Parathyroid adenoma (tissue), 2 donors: Measurements from ENCODE around the gene KANSL1.

Source experiments
- H2AFZ ChIP-seq: fragments of 300-600 bp; sonication (generic); one replicate; pipeline ENCODE4 v1.7.0; 2017; ENCODE audit warnings: antibody characterized with exemption, mild to moderate bottlenecking
- H3K27ac ChIP-seq: fragments of 300-600 bp; sonication (generic); one replicate; pipeline ENCODE4 v1.7.0; 2017
- H3K27me3 ChIP-seq: fragments of 300-600 bp; sonication (generic); one replicate; pipeline ENCODE4 v1.7.0; 2017; ENCODE audit warnings: low read length; ENCODE audit not compliant: control insufficient read depth, insufficient read depth
- H3K36me3 ChIP-seq: fragments of 300-600 bp; sonication (generic); one replicate; pipeline ENCODE4 v1.7.0; 2017; ENCODE audit warnings: low read length; ENCODE audit not compliant: control insufficient read depth, insufficient read depth
- H3K4me1 ChIP-seq: fragments of 300-600 bp; sonication (generic); one replicate; pipeline ENCODE4 v1.7.0; 2017; ENCODE audit warnings: control low read depth
- H3K4me2 ChIP-seq: fragments of 300-600 bp; sonication (generic); one replicate; pipeline ENCODE4 v1.7.0; 2017; ENCODE audit warnings: low read length
- H3K4me3 ChIP-seq: fragments of 300-600 bp; sonication (generic); one replicate; pipeline ENCODE4 v1.7.0; 2017; ENCODE audit warnings: low read depth, low read length
- H3K79me2 ChIP-seq: fragments of 300-600 bp; sonication (generic); one replicate; pipeline ENCODE4 v1.7.0; 2017; ENCODE audit warnings: control low read depth
- H3K9ac ChIP-seq: fragments of 300-600 bp; sonication (generic); one replicate; pipeline ENCODE4 v1.7.0; 2017; ENCODE audit warnings: mild to moderate bottlenecking
- H3K9me3 ChIP-seq: fragments of 300-600 bp; sonication (generic); one replicate; pipeline ENCODE4 v1.7.0; 2017; ENCODE audit warnings: low read length; ENCODE audit not compliant: control insufficient read depth
- TF ChIP-seq, protein P1 (sequence below): fragments of 300-600 bp; sonication (generic); IDR thresholded peaks from one replicate; pipeline ENCODE4 v1.7.0; 2017; ENCODE audit warnings: antibody characterized with exemption, mild to moderate bottlenecking
- donor health status: primary hyperparathyroidism.

Gene KANSL1

GRCh38 chr17:45996282-45996937, 196.8 kb downstream of the KANSL1 start:
- no peak overlapping the region for H3K4me3 ChIP-seq
- H3K9me3 ChIP-seq, result no peaks in the 10 kb centered on the region
- H3K27ac ChIP-seq, result no peak overlapping the region
- H3K79me2 ChIP-seq, result no peaks in the 10 kb centered on the region
- H3K36me3 ChIP-seq, result no peaks in the 10 kb centered on the region
- H2AFZ ChIP-seq, result no peak overlapping the region
- TF ChIP-seq, protein P1, sequence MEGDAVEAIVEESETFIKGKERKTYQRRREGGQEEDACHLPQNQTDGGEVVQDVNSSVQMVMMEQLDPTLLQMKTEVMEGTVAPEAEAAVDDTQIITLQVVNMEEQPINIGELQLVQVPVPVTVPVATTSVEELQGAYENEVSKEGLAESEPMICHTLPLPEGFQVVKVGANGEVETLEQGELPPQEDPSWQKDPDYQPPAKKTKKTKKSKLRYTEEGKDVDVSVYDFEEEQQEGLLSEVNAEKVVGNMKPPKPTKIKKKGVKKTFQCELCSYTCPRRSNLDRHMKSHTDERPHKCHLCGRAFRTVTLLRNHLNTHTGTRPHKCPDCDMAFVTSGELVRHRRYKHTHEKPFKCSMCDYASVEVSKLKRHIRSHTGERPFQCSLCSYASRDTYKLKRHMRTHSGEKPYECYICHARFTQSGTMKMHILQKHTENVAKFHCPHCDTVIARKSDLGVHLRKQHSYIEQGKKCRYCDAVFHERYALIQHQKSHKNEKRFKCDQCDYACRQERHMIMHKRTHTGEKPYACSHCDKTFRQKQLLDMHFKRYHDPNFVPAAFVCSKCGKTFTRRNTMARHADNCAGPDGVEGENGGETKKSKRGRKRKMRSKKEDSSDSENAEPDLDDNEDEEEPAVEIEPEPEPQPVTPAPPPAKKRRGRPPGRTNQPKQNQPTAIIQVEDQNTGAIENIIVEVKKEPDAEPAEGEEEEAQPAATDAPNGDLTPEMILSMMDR, result no peak
- no peaks in the 10 kb centered on the region for H3K27me3 ChIP-seq
- H3K4me2 ChIP-seq, result no peak overlapping the region
- no peak overlapping the region for H3K9ac ChIP-seq
- no peaks in the 10 kb centered on the region for H3K4me1 ChIP-seq

DNA sequence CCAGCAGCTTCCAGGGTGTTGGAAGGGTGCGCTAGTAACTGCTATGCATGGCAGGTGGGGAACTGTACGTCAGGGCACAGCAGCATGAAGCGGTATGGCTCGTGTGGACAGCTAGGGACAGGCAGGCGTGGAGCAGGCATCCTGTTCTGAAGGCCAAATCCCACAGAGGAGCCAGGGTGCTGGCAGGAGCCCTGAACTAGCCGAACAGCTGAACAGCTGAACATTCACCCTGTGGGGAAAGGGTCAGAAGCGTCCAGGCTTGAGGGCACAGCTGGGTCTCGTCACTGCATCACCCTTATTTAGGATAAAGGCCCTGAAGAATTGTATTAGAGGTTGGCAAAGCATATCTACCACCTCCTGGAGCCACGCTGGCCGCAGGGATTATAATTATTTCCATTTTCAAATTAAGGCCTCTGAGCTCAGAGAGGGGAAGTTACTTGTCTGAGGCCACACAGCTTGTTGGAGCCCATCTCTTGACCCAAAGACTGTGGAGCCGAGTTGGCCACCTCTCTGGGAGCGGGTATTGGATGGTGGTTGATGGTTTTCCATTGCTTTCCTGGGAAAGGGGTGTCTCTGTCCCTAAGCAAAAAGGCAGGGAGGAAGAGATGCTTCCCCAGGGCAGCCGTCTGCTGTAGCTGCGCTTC, 197.5 kb downstream of the KANSL1 start:
- Histone ChIP-seq H3K27me3 (no peaks in the 10 kb centered on the region), H3K79me2 (no peaks in the 10 kb centered on the region), H3K27ac (no peak overlapping the region), H3K4me3 (no peak overlapping the region), H3K9me3 (no peaks in the 10 kb centered on the region), H3K9ac (no peak overlapping the region), H2AFZ (no peak overlapping the region), H3K4me1 (no peaks in the 10 kb centered on the region), H3K36me3 (no peaks in the 10 kb centered on the region), H3K4me2 (no peak overlapping the region)
- TF ChIP-seq, protein P1, result no peak

DNA sequence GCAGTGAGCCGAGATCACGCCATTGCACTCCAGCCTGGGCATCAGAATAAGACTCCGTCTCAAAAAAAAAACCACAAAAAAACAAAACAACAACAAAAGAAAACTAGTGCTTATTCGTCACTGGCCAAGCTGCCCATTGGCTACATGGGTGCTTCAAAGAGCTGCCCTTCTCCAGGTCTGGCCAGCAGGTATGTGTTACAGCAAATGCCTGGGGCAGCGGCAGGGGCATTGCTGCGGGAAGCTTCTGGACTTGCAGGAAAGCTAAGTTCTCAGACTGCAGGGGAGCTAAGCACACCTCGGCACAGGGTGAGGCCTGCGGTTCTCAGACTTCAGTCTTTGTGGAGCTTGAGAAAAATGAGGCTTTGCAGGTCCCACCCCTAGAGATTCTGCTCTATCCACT, 198.2 kb downstream of the KANSL1 start:
- TF ChIP-seq, protein P1, result no peak
- Histone ChIP-seq H3K79me2 (no peaks in the 10 kb centered on the region), H3K36me3 (no peaks in the 10 kb centered on the region), H3K9me3 (no peaks in the 10 kb centered on the region), H3K4me3 (no peak overlapping the region), H2AFZ (no peak overlapping the region), H3K27me3 (no peaks in the 10 kb centered on the region), H3K4me1 (no peaks in the 10 kb centered on the region), H3K27ac (no peak overlapping the region), H3K4me2 (no peak overlapping the region), H3K9ac (no peak overlapping the region)

DNA sequence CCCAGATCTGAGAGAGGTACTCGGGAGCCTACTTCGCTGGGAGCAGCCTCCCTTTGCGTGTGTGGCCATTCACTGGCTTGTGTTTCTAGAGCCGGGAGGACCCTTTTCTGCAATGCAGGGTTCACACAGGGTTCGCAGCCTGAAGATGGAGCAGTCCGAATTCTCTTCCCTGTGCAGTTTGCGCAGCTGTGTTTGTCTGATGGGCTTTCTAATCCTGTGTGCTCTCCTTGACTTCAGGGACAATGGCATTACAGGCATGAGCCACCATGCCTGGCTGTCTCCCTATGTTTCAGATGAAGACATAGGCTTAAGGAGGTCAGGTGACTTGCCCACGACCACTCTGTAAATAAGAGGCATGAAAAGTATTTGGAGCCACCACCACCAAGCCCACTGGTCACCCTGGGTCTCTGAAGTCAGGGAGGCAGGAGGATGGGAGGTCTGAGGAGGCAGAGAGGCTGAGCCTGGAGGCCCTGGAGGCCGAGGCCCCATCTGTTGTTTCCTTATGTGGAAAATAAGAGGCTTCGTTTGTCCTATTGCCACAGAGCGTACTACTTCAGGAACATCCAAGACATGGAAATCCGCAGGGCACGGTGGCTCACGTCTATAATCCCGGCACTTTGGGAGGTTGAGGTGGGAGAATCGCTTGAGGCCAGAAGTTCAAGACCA, 199.1 kb downstream of the KANSL1 start:
- no peaks in the 10 kb centered on the region for H3K4me1 ChIP-seq
- no peak overlapping the region for H2AFZ ChIP-seq
- no peak overlapping the region for H3K27ac ChIP-seq
- no peaks in the 10 kb centered on the region for H3K9me3 ChIP-seq
- no peak overlapping the region for H3K4me3 ChIP-seq
- H3K79me2 ChIP-seq, result no peaks in the 10 kb centered on the region
- no peak overlapping the region for H3K4me2 ChIP-seq
- no peak overlapping the region for H3K9ac ChIP-seq
- no peaks in the 10 kb centered on the region for H3K36me3 ChIP-seq
- H3K27me3 ChIP-seq, result no peaks in the 10 kb centered on the region
- TF ChIP-seq, protein P1, result no peak
